SK-N-SH (cell line): ENCODE data around the gene RABEP2. TPM values are rescaled to one million over a fixed set of nuclear protein-coding genes. Genes with fewer than 3 reads are reported as not detected.

Source experiments
- CTCF ChIA-PET: fragments of 300-600, 350-600 bp; formaldehyde crosslinking; extraction: SDS; loops from one replicate; lab custom pipeline; 2021; lab: Yijun Ruan, JAX
- POLR2A ChIA-PET: fragments of 350-600 bp; sonication (Branson Sonifier 250); formaldehyde crosslinking; extraction: SDS; loops from one replicate; lab custom pipeline; 2020; ENCODE audit warnings: antibody characterized with exemption, inconsistent platforms; lab: Yijun Ruan, JAX
- DNase-seq: peaks from one replicate; pipeline ENCODE4 v3.0.0; 2012
- H2AFZ ChIP-seq: fragments of 200-600 bp; sonication (generic); 2 replicates; pipeline ENCODE4 v1.8.1; 2016; ENCODE audit warnings: antibody characterized with exemption, mild to moderate bottlenecking, low read depth
- H3F3A ChIP-seq: fragments of 200-600 bp; sonication (generic); replicated peaks from 2 replicates; pipeline ENCODE3; 2016; ENCODE audit warnings: antibody characterized with exemption, mild to moderate bottlenecking; ENCODE audit not compliant: insufficient read depth
- H3K27ac ChIP-seq, 2 experiments: fragments of 200-500 bp in 1 of 2; fragments of 200-600 bp in 1 of 2; sonication (Bioruptor generic) in 1 of 2; sonication (generic), shearing (Covaris generic) in 1 of 2; 2 replicates each; pipeline versions ENCODE4 v1.5.1 to v1.6.1; 2014 to 2016; ENCODE audit warnings: low read depth in 2 of 2, inconsistent platforms in 1 of 2, low read length in 1 of 2, mild to moderate bottlenecking in 1 of 2, mixed read lengths in 1 of 2
- H3K27me3 ChIP-seq: fragments of 200-600 bp; sonication (generic), shearing (Covaris generic); 2 replicates; pipeline ENCODE4 v1.6.1; 2016; ENCODE audit warnings: mixed run types; ENCODE audit not compliant: insufficient read depth
- H3K36me3 ChIP-seq, 2 experiments: fragments of 200-500 bp in 1 of 2; fragments of 200-600 bp in 1 of 2; sonication (Bioruptor generic) in 1 of 2; sonication (generic) in 1 of 2; replicated peaks in 1 of 2; 2 replicates each; pipeline versions ENCODE3 to v1.5.1; 2014 to 2016; ENCODE audit warnings: low read length in 1 of 2, mild to moderate bottlenecking in 1 of 2; ENCODE audit not compliant: insufficient read depth in 2 of 2, control insufficient read depth in 1 of 2
- H3K4me1 ChIP-seq, 2 experiments: fragments of 200-500 bp in 1 of 2; fragments of 200-600 bp in 1 of 2; sonication (Bioruptor generic) in 1 of 2; sonication (generic), shearing (Covaris generic) in 1 of 2; 2 replicates each; pipeline versions ENCODE4 v1.5.1 to v1.6.1; 2014 to 2016; ENCODE audit warnings: low read depth in 1 of 2, low read length in 1 of 2, mixed run types in 1 of 2; ENCODE audit not compliant: insufficient read depth in 2 of 2, control insufficient read depth in 1 of 2
- H3K4me2 ChIP-seq: fragments of 200-600 bp; sonication (generic), shearing (Covaris generic); 2 replicates; pipeline ENCODE4 v1.6.1; 2017; ENCODE audit warnings: mixed run types
- H3K4me3 ChIP-seq, 2 experiments: fragments of 200-500 bp in 1 of 2; fragments of 200-600 bp in 1 of 2; sonication (Bioruptor generic) in 1 of 2; sonication (generic), shearing (Covaris generic) in 1 of 2; 2 replicates each; pipeline versions ENCODE4 v1.5.1 to v1.8.1; 2014 to 2016; ENCODE audit warnings: low read depth in 2 of 2, inconsistent platforms in 1 of 2, low read length in 1 of 2, mild to moderate bottlenecking in 1 of 2, mixed read lengths in 1 of 2, moderate library complexity in 1 of 2
- H3K79me2 ChIP-seq: fragments of 200-600 bp; sonication (generic); 2 replicates; pipeline ENCODE4 v1.8.1; 2017; ENCODE audit warnings: mild to moderate bottlenecking; ENCODE audit not compliant: insufficient read depth
- H3K9ac ChIP-seq: fragments of 200-600 bp; sonication (generic); 2 replicates; pipeline ENCODE4 v1.6.1; 2017; ENCODE audit warnings: mixed run types
- H3K9me2 ChIP-seq: fragments of 200-600 bp; sonication (generic); 2 replicates; pipeline ENCODE4 v1.6.1; 2017; ENCODE audit warnings: mixed run types
- H3K9me3 ChIP-seq: fragments of 200-600 bp; sonication (generic); 2 replicates; pipeline ENCODE4 v1.6.1; 2017; ENCODE audit warnings: mixed run types, mild to moderate bottlenecking, moderate library complexity
- H4K20me1 ChIP-seq: fragments of 200-600 bp; sonication (generic); 2 replicates; pipeline ENCODE4 v1.6.1; 2017; ENCODE audit warnings: mild to moderate bottlenecking, mixed run types; ENCODE audit not compliant: insufficient read depth
- CHD2 ChIP-seq: fragments of 150-350 bp; IDR thresholded peaks from 2 replicates; pipeline ENCODE4 v1.6.1; 2018; ENCODE audit warnings: low read length; ENCODE audit not compliant: partially characterized antibody
- CTCF ChIP-seq: fragments of 200-600 bp; sonication (generic); IDR thresholded peaks from 2 replicates; pipeline ENCODE4 v1.6.1; 2017; ENCODE audit warnings: antibody characterized with exemption, mild to moderate bottlenecking, moderate library complexity
- ELF1 ChIP-seq: IDR thresholded peaks from 2 replicates; pipeline ENCODE4 v1.4.0; 2012
- FOXJ3 ChIP-seq: sonication (generic); formaldehyde crosslinking; IDR thresholded peaks from 2 replicates; pipeline ENCODE4 v1.5.1; 2020; ENCODE audit warnings: mild to moderate bottlenecking, missing genetic modification reagents
- FOXM1 ChIP-seq: IDR thresholded peaks from 2 replicates; pipeline ENCODE4 v1.4.0; 2012; ENCODE audit warnings: low read depth, mild to moderate bottlenecking
- GABPA ChIP-seq: IDR thresholded peaks from 2 replicates; pipeline ENCODE4 v1.4.0; 2012; ENCODE audit warnings: low read depth, mild to moderate bottlenecking
- MAX ChIP-seq: IDR thresholded peaks from 2 replicates; pipeline ENCODE4 v1.4.0; 2012; ENCODE audit warnings: low read depth
- NRF1 ChIP-seq: IDR thresholded peaks from 2 replicates; pipeline ENCODE4 v1.6.1; 2012; ENCODE audit warnings: low read depth, mild to moderate bottlenecking, low read length
- PBX3 ChIP-seq: IDR thresholded peaks from 2 replicates; pipeline ENCODE4; 2012
- POLR2AphosphoS5 ChIP-seq: IDR thresholded peaks from 2 replicates; pipeline ENCODE4 v1.6.1; 2012; ENCODE audit warnings: low read depth, low read length
- RAD21 ChIP-seq: IDR thresholded peaks from 2 replicates; pipeline ENCODE4 v1.6.1; 2012; ENCODE audit warnings: mild to moderate bottlenecking, low read length
- RCOR1 ChIP-seq: fragments of 150-350 bp; IDR thresholded peaks from 2 replicates; pipeline ENCODE4 v1.6.1; 2017; ENCODE audit warnings: antibody characterized with exemption, low read length
- SIN3A ChIP-seq: IDR thresholded peaks from 2 replicates; pipeline ENCODE4 v1.6.1; 2012; ENCODE audit warnings: low read depth, mild to moderate bottlenecking, low read length, moderate library complexity, borderline replicate concordance
- SMC3 ChIP-seq: IDR thresholded peaks from 2 replicates; pipeline ENCODE4 v1.6.1; 2012; ENCODE audit warnings: low read depth, low read length, improper control_type of control experiment
- TCF12 ChIP-seq: IDR thresholded peaks from 2 replicates; pipeline ENCODE4 v1.4.0; 2012
- TEAD4 ChIP-seq: IDR thresholded peaks from 2 replicates; pipeline ENCODE4 v1.4.0; 2012; ENCODE audit warnings: mild to moderate bottlenecking, borderline replicate concordance; ENCODE audit not compliant: insufficient read depth
- USF1 ChIP-seq: IDR thresholded peaks from 2 replicates; pipeline ENCODE4 v1.4.0; 2012; ENCODE audit warnings: low read depth, borderline replicate concordance
- USF2 ChIP-seq: fragments of 150-350 bp; IDR thresholded peaks from 2 replicates; pipeline ENCODE4 v1.6.1; 2017; ENCODE audit warnings: antibody characterized with exemption, low read length, low read depth, borderline replicate concordance
- YY1 ChIP-seq: IDR thresholded peaks from 2 replicates; pipeline ENCODE4 v1.4.0; 2012; ENCODE audit warnings: low read depth, mild to moderate bottlenecking
- WGBS: methylation state at CpG from one replicate; pipeline ENCODE4 v1.1.6; 2017; ENCODE audit warnings: low lambda C conversion rate; 5-methylcytosine and 5-hydroxymethylcytosine counted together
- polyA plus RNA-seq, 3 experiments: library from polyadenylated mRNA; depleted of rRNA; stranded (reverse); fragments of >200 nt; gene quantifications; 2 replicates each; pipeline ENCODE4 v1.2.3, GENCODE V29; 2012
- TF ChIP-seq, protein P1 (sequence below): fragments of 150-350 bp; IDR thresholded peaks from 2 replicates; pipeline ENCODE4 v1.6.1; 2016; ENCODE audit warnings: mild to moderate bottlenecking, low read depth, low read length

Gene RABEP2
- polyA plus RNA-seq, 1 of the 3 experiments (the other 2 are of a cell fraction), result 46.1 TPM

DNA sequence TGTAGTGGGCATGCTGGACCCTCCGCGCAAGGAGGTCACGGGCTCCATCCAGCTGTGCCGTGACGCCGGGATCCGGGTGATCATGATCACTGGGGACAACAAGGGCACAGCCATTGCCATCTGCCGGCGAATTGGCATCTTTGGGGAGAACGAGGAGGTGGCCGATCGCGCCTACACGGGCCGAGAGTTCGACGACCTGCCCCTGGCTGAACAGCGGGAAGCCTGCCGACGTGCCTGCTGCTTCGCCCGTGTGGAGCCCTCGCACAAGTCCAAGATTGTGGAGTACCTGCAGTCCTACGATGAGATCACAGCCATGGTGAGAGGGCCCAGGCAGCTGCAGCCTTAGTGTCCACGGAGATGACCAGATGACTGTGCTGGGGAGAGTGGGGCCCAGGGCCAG lies 24.4 kb downstream of the RABEP2 start (continued):
- TF ChIP-seq CTCF, result no peak
- no peak for TF ChIP-seq GABPA
- TF ChIP-seq SIN3A, result no peak
- no peak for TF ChIP-seq FOXM1
- no peak for TF ChIP-seq FOXJ3
- TF ChIP-seq, all 33 proteins: peak for 0

DNA sequence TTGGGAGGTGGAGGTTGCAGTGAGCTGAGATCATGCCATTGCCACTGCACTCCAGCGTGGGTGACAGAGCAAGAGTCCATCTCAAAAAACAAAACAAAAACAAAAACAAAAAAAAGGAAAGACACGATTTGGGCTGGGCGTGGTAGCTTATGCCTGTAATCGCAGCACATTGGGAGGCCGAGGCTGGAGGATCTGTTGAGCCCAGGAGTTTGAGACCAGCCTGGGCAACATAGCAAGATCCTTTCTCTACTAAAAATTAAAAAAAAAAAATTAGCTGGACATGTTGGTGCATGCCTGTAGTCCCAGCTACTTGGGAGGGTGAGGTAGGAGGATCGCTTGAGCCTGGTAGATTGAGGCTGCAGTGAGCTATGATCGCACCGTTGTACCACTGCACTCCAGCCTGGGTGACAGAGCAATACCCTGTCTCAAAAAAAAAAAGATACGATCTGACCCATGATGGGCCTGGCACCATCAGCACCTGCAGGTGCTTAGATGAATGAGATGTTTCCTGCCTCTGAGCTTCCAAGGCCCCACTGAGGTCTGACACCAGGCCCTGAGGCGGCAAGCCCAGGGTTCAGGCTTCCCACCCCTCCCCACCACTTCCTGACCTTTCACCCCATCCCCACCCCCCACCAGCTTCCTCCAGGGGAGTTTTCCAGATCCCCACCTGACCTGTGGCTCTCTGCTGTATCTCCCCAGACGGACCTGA lies 25.0 kb downstream of the RABEP2 start:
- WGBS, result 95% methylated on average over 11 of the region's 11 CpGs
- TF ChIP-seq RAD21, result no peak
- no peak for TF ChIP-seq PBX3
- TF ChIP-seq MAX, result no peak
- no peak for TF ChIP-seq NRF1
- TF ChIP-seq USF2, result no peak
- no peak for TF ChIP-seq TEAD4
- TF ChIP-seq TCF12, result no peak
- no peak for TF ChIP-seq POLR2AphosphoS5
- no peak for TF ChIP-seq SMC3
- TF ChIP-seq FOXM1, result no peak
- no peak for TF ChIP-seq CHD2
- no peak for TF ChIP-seq ELF1
- no peak for TF ChIP-seq FOXJ3
- no peak for TF ChIP-seq RCOR1
- no peak for TF ChIP-seq GABPA
- TF ChIP-seq USF1, result no peak
- no peak for TF ChIP-seq YY1
- TF ChIP-seq, protein P1, sequence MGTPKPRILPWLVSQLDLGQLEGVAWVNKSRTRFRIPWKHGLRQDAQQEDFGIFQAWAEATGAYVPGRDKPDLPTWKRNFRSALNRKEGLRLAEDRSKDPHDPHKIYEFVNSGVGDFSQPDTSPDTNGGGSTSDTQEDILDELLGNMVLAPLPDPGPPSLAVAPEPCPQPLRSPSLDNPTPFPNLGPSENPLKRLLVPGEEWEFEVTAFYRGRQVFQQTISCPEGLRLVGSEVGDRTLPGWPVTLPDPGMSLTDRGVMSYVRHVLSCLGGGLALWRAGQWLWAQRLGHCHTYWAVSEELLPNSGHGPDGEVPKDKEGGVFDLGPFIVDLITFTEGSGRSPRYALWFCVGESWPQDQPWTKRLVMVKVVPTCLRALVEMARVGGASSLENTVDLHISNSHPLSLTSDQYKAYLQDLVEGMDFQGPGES, result no peak
- CTCF ChIA-PET, result interaction anchor here (1.2 kb wide), 1 partner anchor 19 kb away, joined by 3 read pairs; no protein-coding TSS in a partner anchor
- POLR2A ChIA-PET, result interaction anchor here (0.6 kb wide), 1 partner anchor 21 kb away, joined by 4 read pairs; no protein-coding TSS in a partner anchor
- H4K20me1 ChIP-seq, result no peaks in the 10 kb centered on the region
- H3K9me2 ChIP-seq, result no peaks in the 10 kb centered on the region
- H3K9me3 ChIP-seq, result no peaks in the 10 kb centered on the region
- H3K4me1 ChIP-seq, result no peaks in the 10 kb centered on the region
- no peak overlapping the region for H3K27ac ChIP-seq
- no peak for DNase-seq
- no peaks in the 10 kb centered on the region for H3F3A ChIP-seq
- H3K4me2 ChIP-seq, result no peak overlapping the region
- H3K36me3 ChIP-seq, result peaks cover 0 to 1% of the 10 kb centered on the region in 2 experiments
- H3K4me3 ChIP-seq, result no peak overlapping the region
- H2AFZ ChIP-seq, result no peak overlapping the region
- no peaks in the 10 kb centered on the region for H3K79me2 ChIP-seq
- no peak overlapping the region for H3K9ac ChIP-seq
- no peaks in the 10 kb centered on the region for H3K27me3 ChIP-seq
